IPS-NIHi11 (cell line): ENCODE data around the gene TRPM4.
A peak's percentile ranks its signal among the peaks of the same experiment; 100 is the strongest.
"Not testable (repeated sequence)": the region's sequence is repeated elsewhere in the genome, so short reads cannot be mapped to it uniquely, and the experiment has no call there.

ENCODE experiments used
- DNase-seq: peaks from one replicate; pipeline ENCODE4 v3.0.0; 2012; ENCODE audit warnings: mixed read lengths, low spot score

The TRPM4 gene

DNA sequence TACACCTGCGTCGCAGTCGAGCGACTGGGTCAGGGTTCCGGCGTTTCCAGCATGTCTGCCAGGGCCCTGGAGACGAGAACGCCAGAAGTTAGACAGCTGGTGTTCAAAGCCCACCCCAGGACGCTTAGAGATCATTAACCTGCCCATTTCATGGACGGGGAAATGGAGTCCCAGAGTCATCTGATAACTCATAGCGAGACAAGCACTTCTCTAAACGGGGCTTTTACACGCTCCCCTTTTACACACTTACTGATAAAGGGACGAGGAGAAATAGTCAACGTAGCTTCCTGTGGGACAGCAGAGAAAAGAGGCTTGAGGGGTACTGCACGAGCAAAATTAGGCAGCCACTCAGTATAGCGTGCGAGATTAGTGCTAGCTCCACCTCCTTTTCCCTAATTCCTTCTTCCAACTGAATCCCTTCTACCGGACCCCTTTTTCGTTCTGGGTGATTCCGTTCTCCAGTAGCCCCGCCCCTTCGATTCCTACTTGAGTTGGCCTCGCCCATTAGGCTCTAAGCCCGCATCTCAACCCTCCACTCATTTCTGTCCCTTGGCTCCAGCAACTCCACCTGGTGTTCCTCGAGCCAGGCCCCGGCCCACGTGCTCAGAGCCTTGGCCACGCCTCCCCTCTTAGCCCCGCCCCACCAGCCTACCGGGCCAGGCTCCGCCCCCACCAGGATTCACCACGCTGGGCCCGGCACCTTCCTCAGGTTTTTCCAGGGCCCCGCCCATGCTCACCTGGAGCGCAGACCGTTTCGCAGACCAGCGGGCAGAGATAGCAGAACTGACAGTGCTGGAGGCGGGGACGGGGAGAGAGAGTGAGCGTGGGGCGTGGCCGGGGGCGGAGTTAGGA, 6.1 kb upstream of the TRPM4 start:
- peak; percentile 88 for DNase-seq

DNA sequence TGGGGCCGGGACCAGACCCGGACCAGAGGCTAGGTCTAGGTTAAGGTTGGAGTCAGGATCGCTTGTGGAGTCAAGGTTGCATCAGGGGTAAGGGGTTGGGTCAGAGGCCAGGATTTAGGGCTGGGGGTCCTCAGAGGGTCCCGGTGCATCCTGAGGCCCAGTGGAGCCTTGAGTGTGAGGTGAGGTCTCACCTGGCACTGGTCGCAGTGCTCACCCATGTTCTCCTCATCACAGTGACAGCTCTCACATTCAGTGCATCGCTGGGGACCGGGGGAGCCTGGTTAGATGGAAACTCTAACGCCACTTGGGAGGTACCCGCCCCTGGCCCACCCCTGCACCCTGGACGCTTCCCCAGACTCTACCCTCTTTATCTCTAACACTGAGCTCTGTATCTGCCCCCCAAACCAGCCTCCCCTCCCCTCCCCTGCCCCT, 5.5 kb upstream of the TRPM4 start:
- DNase-seq: no peak

DNA sequence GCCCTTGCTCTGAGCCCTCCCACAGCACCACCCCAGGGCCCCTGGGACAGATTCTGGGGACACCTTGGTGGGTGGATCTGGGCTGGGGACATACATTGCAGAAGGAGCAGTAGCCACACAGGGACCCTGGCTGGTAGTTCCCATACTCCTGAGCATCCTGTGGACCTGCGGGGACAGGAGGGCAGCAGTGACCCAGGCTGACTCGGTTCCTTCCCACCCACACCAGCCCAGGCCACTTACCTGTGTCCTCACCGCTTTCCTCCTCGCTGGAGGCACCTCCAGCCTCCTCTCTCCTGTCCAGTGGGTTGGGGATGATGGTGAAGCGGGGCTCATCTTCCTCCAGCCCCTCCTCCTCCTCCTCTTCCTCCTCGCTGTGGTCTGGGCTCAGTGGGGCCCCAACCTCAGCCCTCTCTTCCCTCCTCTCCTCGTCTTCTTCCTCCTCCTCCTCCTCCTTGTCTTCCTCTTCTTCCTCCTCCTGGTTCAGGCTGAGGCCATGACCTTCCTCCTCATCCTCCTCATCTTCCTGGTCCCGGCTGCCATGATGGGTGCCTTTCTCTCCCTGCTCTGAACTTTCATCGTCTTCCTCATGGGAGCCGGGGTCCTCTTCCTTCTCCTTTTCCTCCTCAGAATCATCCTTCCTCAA, 4.3 kb upstream of the TRPM4 start:
- no peak for DNase-seq

DNA sequence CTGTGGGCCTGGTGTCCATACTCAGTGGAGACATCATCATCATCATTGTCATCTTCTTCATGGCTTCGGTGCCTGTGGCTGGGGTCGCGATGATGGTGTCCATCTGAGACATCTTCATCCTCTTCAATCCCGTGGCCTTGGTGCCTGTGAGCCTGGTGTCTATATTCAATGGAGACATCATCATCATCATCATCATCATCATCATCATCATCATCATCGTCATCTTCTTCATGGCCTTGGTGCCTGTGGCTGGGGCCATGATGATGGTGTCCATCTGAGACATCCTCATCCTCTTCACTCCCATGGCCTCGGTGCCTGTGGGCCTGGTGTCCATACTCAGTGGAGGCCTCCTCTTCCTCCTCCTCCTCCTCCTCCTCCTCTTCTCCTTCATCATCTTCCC, 3.3 kb upstream of the TRPM4 start:
- no peak for DNase-seq

DNA sequence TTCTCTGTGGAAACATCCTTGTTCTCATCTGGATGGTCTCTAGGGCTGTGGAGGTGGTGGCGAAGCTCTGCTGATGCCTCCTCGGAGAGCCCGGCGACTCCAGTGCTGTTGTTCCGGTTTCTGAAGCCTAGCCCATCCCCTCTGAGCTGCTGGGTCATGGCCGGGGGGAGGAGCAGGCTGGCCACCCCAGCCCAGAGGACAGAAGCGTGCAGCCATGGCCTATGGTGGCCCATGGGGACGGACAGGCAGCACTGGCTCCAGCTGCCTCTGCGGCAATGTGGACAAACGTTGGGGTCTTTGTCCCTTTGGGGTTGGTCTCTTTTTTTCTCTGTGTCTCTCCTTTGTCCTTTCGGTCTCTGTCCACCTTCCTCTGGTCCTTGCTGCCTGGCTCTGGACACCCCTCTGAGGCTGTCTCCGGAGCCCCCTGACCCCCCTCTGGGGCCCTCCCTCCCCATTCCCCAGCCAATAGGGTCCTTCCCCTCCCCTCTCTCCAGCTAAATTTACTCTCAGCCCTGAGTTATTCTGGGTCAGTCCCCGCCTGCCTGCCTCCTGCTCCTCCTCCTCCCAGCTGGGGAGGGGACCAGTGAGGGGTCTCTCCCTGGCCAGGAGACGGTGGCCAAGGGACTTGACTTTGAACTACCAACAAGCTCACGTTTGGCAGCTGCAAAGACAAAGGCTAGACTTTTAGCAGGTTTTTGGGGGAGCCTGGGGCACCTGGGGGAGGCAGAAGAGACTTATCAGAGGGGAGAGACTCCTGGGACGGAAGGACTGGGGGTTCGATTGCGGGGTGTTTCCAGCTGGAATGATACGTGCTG, 2.4 kb upstream of the TRPM4 start, which contains the start of gene HRC:
HRC (minus strand) TSS at position 392 of the 815 bp plus-strand sequence; CDS start at position 233, 159 bp downstream.
- DNase-seq: no peak

DNA sequence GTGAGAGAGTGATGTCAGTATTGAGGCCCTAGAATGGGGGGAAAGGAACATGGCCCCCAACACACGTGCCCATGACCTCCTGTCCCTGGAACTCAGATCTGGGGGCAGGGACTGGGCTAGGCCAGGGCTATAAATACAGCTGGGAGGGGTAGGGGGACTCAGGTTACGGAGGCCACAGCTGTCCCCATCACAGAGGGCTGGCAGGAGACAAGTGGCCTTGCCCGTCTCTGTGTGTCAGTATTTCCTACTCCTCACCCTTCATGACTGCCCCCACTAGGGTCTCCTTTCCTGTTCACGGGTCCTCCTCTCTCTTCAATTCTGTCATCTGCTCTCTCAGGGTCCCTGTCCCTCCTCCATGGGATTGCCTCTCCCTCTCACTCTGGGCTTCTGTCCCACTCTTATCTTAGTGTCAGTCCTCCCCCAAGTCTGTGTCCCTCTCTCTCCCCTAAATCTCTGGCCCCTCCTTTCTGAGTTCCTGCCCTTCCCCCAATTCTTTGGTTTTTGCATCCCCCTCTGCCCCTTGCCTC, 1.7 kb upstream of the TRPM4 start:
- no peak for DNase-seq

DNA sequence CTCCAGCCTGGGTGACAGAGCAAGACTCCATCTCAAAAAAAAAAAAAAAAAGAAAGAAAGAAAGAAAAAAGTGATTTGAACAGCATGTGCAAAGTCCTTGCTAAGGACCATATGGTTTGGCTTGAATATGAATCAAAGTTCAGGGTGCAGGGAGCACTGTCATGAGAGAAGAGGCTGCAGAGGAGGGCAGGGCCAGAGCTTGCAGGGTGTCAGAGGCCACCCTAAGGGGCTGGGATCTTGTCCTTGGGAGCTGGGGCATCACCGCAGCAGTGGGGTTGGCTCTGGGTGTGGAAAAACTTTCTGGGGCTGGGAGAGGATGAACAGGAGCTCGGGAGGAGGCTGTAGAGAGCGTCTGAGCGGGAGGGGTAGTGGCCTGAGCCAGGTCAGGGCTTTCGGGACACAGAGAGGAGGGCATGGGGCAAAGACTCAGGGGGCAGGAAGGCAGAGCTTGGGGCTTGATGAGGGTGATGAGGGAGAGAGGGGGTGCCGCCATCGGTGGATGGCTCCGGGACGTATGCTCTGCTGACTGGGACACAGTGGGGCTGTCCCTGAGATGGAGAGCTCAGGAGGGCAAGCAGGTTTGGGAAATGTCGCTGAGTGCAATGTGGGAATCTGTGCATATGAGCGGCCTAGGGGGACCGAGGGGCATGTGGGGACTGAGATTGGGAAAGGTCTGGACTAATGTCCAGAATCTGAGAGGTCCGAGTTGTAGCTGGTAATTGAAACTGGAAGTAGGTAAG, 3.0 kb downstream of the TRPM4 start:
- DNase-seq: no peak

DNA sequence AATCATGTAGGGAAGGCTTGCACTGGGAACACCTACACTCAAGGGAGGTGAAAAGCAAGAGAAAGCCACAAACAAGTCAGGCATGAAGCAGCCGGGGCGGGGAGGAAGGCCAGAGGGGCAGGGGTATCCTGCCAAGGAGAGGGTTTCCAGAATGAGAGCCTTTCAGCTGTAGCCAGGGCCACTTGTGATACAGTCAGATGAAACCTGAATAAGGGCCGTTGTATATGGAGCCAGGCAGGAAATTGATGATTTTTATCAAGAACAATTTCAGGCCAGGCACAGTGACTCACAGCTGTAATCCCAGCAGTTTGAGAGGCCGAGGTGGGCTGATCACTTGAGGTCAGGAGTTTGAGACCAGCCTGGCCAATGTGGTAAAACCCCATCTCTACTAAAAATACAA, 4.4 kb downstream of the TRPM4 start:
- no peak for DNase-seq

DNA sequence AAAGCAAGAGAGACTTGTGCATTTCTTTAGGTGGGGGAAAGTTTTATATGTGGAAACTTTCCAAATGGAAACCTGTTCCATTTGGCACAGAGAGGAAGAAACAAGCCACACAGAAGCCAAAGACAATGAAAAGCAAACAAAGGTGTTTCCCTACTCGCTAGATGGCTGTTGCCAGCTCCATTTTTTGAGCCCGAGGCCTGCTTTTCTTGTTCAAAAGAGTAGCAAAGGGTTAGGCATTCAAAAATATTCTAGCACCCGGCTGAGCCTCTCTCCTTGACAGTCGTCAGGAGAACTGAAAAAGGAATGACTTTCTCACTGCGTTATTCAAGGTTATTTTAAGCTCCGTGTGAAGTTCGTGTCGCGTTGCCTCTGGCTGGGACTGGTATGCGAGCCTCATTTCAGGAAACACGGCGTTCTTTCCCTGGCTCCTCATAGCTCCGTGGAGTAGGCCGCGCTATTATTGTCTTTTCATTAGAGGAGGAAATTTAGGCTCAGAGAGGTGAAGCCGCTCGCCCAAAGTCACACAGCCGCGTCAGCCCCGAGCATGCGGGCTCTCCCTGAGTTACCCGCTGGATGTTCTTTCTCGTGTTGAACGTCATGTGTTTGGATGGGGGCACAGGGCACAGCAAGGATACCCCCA, 7.6 kb downstream of the TRPM4 start:
- DNase-seq: no peak

DNA sequence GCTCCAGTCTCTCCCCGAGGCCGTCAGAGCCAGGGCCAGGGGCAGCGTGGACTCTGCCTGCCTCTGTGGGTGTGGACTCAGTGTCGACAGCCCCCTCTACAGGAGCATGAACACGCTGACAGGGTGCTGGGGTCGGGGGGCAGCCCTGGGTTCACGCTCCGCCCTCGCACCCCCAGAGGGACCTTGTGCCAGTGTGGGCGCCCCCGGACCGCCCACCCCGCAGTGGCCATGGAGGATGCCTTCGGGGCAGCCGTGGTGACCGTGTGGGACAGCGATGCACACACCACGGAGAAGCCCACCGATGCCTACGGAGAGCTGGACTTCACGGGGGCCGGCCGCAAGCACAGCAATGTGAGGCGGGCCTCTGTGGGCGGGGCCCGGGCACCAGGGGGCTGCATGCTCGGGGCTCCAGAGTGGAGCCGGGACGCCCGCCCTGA, 8.3 kb downstream of the TRPM4 start:
- peak; percentile 64 for DNase-seq

DNA sequence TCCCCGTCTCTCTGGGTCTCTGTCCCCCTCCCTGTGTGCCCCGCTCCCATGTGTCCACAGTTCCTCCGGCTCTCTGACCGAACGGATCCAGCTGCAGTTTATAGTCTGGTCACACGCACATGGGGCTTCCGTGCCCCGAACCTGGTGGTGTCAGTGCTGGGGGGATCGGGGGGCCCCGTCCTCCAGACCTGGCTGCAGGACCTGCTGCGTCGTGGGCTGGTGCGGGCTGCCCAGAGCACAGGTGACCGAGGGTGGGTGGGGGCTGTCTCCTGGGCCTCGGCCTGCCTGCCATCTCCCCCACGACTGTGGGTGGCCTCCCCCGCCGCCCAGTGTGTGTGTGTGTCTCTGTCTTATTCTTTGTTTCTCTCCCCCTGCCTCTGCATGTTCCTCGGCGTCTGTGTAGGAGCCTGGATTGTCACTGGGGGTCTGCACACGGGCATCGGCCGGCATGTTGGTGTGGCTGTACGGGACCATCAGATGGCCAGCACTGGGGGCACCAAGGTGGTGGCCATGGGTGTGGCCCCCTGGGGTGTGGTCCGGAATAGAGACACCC, 10.3 kb downstream of the TRPM4 start:
- no peak for DNase-seq

DNA sequence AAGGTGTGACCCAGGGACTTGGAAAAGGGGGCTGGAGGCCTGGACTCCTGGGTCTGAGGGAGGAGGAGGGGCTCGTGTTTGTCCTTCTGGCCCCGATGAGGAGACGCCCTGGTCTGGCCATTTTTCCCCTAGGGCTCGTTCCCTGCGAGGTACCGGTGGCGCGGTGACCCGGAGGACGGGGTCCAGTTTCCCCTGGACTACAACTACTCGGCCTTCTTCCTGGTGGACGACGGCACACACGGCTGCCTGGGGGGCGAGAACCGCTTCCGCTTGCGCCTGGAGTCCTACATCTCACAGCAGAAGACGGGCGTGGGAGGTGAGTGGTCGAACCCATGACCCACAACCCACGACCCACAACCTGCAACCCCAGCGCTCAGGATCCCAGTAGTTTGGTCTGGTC, 10.8 kb downstream of the TRPM4 start:
- DNase-seq: no peak

DNA sequence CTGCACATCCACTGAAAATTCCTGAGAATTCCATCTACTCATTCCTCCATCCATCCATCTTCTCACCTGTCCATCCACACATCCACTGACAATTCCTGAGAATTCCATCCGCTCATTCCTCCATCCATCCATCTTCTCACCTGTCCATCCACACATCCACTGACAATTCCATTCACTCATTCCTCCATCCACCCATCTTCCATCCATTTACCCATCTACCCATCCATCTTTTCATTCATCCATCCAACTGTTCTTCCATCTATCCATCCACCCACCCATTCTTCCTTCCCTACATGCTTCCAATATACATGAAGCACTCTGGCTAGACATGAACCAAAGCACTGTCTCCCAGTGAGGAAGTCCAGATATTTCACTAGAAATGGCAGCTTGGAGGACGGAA, 15.6 kb downstream of the TRPM4 start:
- DNase-seq: no peak

DNA sequence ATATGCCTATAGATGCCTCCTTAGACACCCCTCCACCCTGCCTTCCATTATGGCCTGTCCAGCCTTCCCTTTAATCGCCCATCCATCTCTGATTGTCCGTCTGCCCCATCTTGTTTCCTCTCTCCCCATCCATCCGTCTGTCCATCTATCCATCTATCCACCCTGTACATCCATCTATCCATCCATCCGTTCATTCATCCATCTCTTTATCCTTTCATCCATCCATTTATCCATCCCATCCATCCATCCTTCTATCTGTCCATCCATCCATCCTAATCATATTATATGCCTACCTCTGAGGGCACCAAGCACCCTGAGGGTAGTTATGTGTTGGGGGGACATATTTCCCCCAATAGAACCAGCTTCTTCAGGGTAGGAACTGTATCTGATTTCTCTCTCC, 23.1 kb downstream of the TRPM4 start:
- no peak for DNase-seq

DNA sequence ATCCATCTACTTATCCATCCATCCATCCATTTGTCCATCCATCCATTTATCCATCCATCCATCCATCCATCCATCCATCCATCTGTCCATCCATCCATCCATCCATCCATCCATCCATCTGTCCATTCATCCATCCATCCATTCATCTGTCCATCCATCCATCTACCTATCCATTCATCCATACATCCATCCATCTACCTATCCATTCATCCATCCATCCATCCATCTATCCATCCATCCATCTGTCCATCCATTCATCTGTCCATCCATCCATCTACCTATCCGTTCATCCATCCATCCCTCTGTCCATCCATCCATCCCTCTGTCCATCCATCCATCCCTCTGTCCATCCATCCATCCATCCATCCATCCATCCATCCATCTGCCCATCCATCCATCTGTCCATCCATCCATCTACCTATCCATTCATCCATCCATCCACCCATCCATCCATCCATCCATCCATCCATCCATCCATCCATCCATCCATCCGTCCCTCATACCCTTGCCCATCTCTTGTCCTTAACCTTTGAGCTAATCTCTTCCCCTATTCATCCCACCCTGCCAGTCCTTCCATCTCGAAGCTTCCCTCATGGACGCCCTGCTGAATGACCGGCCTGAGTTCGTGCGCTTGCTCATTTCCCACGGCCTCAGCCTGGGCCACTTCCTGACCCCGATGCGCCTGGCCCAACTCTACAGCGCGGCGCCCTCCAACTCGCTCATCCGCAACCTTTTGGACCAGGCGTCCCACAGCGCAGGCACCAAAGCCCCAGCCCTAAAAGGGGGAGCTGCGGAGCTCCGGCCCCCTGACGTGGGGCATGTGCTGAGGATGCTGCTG, 24.6 kb downstream of the TRPM4 start:
- DNase-seq: not testable (repeated sequence)

DNA sequence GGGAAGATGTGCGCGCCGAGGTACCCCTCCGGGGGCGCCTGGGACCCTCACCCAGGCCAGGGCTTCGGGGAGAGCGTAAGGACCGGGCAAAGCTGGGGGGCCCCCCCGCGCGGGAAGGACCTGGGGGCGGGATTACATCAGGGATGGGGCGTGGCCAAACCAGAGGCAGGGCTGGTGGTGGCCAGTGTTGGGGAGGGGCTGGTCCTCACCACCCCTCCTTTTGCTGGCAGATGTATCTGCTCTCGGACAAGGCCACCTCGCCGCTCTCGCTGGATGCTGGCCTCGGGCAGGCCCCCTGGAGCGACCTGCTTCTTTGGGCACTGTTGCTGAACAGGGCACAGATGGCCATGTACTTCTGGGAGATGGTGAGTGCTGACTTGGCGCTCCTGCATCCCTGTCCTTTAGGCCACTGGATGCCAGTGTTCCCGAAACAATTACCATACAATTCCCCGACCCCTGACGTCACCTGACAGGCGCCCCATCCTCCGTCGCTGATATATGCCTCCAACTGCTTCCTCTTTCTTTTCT, 25.3 kb downstream of the TRPM4 start:
- DNase-seq: no peak

DNA sequence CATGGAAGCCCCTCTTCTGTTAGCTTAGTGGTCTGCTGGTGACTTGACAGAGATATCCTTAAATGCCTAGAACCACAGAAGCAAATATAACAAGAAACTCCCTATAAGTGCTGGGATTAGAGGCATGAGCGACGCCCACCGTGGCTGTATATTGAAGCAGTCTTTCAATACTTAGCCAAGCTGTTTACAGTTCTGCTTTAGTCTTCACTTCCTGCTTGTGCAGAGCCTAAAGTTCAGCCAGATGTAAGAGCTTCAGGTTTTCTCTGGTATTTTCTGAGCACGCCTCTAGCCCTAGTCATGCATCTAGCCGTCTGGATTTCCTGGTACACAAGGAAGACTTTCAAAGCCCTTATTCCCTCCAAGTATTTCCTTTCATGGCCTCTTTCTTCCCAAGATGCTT, 28.5 kb downstream of the TRPM4 start:
- DNase-seq: no peak

DNA sequence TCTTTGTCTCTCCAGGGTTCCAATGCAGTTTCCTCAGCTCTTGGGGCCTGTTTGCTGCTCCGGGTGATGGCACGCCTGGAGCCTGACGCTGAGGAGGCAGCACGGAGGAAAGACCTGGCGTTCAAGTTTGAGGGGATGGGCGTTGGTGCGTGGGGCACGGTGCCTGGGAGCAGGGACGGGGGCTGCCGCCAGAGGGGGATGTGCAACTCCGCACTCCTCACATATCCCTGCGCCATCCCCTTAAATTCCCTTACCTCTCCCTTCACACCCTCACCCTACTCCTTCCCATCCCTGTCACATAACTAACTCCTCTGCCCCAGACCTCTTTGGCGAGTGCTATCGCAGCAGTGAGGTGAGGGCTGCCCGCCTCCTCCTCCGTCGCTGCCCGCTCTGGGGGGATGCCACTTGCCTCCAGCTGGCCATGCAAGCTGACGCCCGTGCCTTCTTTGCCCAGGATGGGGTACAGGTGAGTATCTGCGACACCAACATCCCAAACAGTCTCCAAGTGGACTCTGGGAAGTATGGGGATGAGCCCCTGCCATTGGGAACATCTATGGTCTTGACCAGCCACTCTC, 31.1 kb downstream of the TRPM4 start:
- peak; percentile 41 for DNase-seq

DNA sequence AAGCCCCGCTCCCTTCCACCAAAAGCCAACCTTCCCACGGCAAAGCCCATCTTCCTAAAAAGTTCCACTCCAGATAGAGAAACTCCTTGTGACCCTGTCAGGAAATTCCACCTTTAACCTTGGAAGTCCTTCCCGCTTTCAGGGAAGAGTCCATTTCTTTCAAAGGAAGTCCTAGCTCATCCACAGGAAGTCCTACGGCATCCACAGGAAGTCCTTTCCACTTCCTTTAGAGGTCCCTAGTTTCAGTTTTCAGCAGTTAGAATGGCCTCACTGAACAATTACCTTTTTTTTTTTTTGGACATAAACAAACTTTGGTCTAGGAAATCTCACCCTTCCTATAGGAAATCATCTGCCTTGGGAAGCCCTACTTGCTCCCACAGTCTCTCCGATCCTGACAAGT, 31.7 kb downstream of the TRPM4 start:
- DNase-seq: no peak
